H1 (cell line): ENCODE data around the gene DRAXIN. TPM values are rescaled to one million over a fixed set of nuclear protein-coding genes. Genes with fewer than 3 reads are reported as not detected.

Experiments used
- CTCF ChIA-PET: fragments of 300-600 bp; sonication (Branson Sonifier 250); formaldehyde crosslinking; loops from one replicate; lab custom pipeline; 2021; ENCODE audit not compliant: partially characterized antibody; lab: Charles Lee
- POLR2A ChIA-PET: fragments of 300-600 bp; sonication (Branson Sonifier 250); formaldehyde crosslinking; loops from one replicate; lab custom pipeline; 2021; ENCODE audit warnings: inconsistent platforms; ENCODE audit not compliant: partially characterized antibody; lab: Charles Lee
- DNase-seq, 2 experiments: peaks; one replicate each; pipeline versions ENCODE4 v3.0.0 to v3.0.0-alpha.2; 2010 to 2022; ENCODE audit warnings: low spot score in 2 of 2, low read depth in 1 of 2, mixed read lengths in 1 of 2
- FAIRE-seq: peaks from 2 replicates; lab custom pipeline; 2011; peaks lifted over from hg19 to GRCh38; lab: Jason Lieb, UNC
- H2AFZ ChIP-seq: 2 replicates; pipeline ENCODE4 v1.8.1; 2012; ENCODE audit warnings: low read length, inconsistent platforms
- H2AK5ac ChIP-seq: 2 replicates; pipeline ENCODE4 v1.6.1; 2013; ENCODE audit warnings: low read depth, low read length
- H2BK120ac ChIP-seq: replicated peaks from 2 replicates; pipeline ENCODE3; 2013; ENCODE audit warnings: low read depth, low read length, inconsistent platforms
- H2BK12ac ChIP-seq: 2 replicates; pipeline ENCODE4 v1.6.1; 2013; ENCODE audit warnings: low read depth, low read length
- H2BK15ac ChIP-seq: 2 replicates; pipeline ENCODE4 v1.6.1; 2013; ENCODE audit warnings: low read length
- H2BK20ac ChIP-seq: 2 replicates; pipeline ENCODE4 v1.6.1; 2013; ENCODE audit warnings: low read length
- H2BK5ac ChIP-seq: 2 replicates; pipeline ENCODE4 v1.6.1; 2013; ENCODE audit warnings: low read depth, low read length
- H3K14ac ChIP-seq: 2 replicates; pipeline ENCODE4 v1.6.1; 2013; ENCODE audit warnings: inconsistent platforms; ENCODE audit not compliant: insufficient read length
- H3K18ac ChIP-seq: 2 replicates; pipeline ENCODE4 v1.6.1; 2013; ENCODE audit warnings: low read length; ENCODE audit errors: extremely low read depth
- H3K23ac ChIP-seq: 2 replicates; pipeline ENCODE4 v1.6.1; 2013; ENCODE audit warnings: inconsistent platforms; ENCODE audit not compliant: insufficient read length
- H3K23me2 ChIP-seq: 2 replicates; pipeline ENCODE4 v1.6.1; 2013; ENCODE audit warnings: low read depth, low read length
- H3K27ac ChIP-seq: 2 replicates; pipeline ENCODE4 v1.6.1; 2011; ENCODE audit warnings: low read depth, low read length, inconsistent platforms
- H3K27me3 ChIP-seq, 4 experiments: replicated peaks in 1 of 4; 1 replicate in 1 of 4; 2 replicates in 3 of 4; pipeline versions ENCODE4 v1.6.1 to v1.8.1; 2011 to 2013; ENCODE audit warnings: low read length in 3 of 4, mild to moderate bottlenecking in 3 of 4, inconsistent platforms in 2 of 4, mixed read lengths in 2 of 4, moderate library complexity in 1 of 4; ENCODE audit not compliant: control insufficient read depth in 3 of 4, insufficient read depth in 3 of 4; ENCODE audit errors: extremely low read depth in 1 of 4
- H3K36me3 ChIP-seq, 4 experiments: 2 replicates each; pipeline versions ENCODE4 v1.6.1 to v1.8.1; 2011 to 2013; ENCODE audit warnings: mild to moderate bottlenecking in 4 of 4, low read length in 3 of 4, moderate library complexity in 2 of 4, control low read depth in 1 of 4, inconsistent platforms in 1 of 4; ENCODE audit not compliant: insufficient read depth in 4 of 4, control insufficient read depth in 2 of 4
- H3K4ac ChIP-seq: replicated peaks from 2 replicates; pipeline ENCODE3; 2013; ENCODE audit warnings: low read length, low read depth, mixed read lengths, inconsistent platforms; ENCODE audit not compliant: insufficient read length
- H3K4me1 ChIP-seq, 4 experiments: replicated peaks in 1 of 4; 1 replicate in 1 of 4; 2 replicates in 3 of 4; pipeline versions ENCODE4 v1.6.1 to v1.8.1; 2011 to 2013; ENCODE audit warnings: low read length in 3 of 4, inconsistent platforms in 2 of 4, mixed read lengths in 1 of 4; ENCODE audit not compliant: insufficient read depth in 4 of 4, control insufficient read depth in 3 of 4
- H3K4me2 ChIP-seq, 2 experiments: 2 replicates each; pipeline versions ENCODE4 v1.6.1 to v1.8.1; 2011 to 2013; ENCODE audit warnings: low read depth in 2 of 2, low read length in 2 of 2, control low read depth in 1 of 2, inconsistent platforms in 1 of 2, mild to moderate bottlenecking in 1 of 2; ENCODE audit not compliant: insufficient read depth in 1 of 2
- H3K4me3 ChIP-seq, 4 experiments: fragments of 200-600, 300-600 bp in 1 of 4; sonication (generic), shearing (Covaris generic), sonication (Bioruptor Twin) in 1 of 4; 2 replicates each; pipeline versions ENCODE4 v1.5.1 to v1.8.1; 2011 to 2016; ENCODE audit warnings: low read length in 4 of 4, low read depth in 3 of 4, control low read depth in 2 of 4, inconsistent platforms in 2 of 4, mild to moderate bottlenecking in 2 of 4, mixed read lengths in 1 of 4, moderate library complexity in 1 of 4; ENCODE audit not compliant: insufficient read depth in 2 of 4; ENCODE audit errors: extremely low read depth in 1 of 4
- H3K56ac ChIP-seq: replicated peaks from 2 replicates; pipeline ENCODE3; 2013; ENCODE audit warnings: low read depth, mild to moderate bottlenecking, mixed read lengths, low read length, inconsistent platforms; ENCODE audit not compliant: insufficient read length
- H3K79me1 ChIP-seq: 2 replicates; pipeline ENCODE4 v1.6.1; 2013; ENCODE audit warnings: low read depth, low read length, control low read depth
- H3K79me2 ChIP-seq, 2 experiments: 2 replicates each; pipeline versions ENCODE4 v1.6.1 to v1.8.1; 2012 to 2013; ENCODE audit warnings: low read length in 2 of 2, mild to moderate bottlenecking in 2 of 2, inconsistent platforms in 1 of 2; ENCODE audit not compliant: insufficient read depth in 2 of 2, control insufficient read depth in 1 of 2
- H3K9ac ChIP-seq, 4 experiments: replicated peaks in 1 of 4; 1 replicate in 1 of 4; 2 replicates in 3 of 4; pipeline versions ENCODE4 v1.6.1 to v1.8.1; 2011 to 2013; ENCODE audit warnings: low read depth in 3 of 4, low read length in 3 of 4, control low read depth in 2 of 4, mild to moderate bottlenecking in 2 of 4, moderate library complexity in 2 of 4, inconsistent platforms in 1 of 4; ENCODE audit errors: extremely low read depth in 1 of 4
- H3K9me3 ChIP-seq, 2 experiments: 2 replicates each; pipeline versions ENCODE4 v1.6.1 to v1.8.1; 2012 to 2013; ENCODE audit warnings: mild to moderate bottlenecking in 2 of 2, moderate library complexity in 2 of 2, control low read depth in 1 of 2, inconsistent platforms in 1 of 2, low read depth in 1 of 2, low read length in 1 of 2, mixed read lengths in 1 of 2; ENCODE audit not compliant: insufficient read depth in 2 of 2
- H4K20me1 ChIP-seq, 2 experiments: replicated peaks in 1 of 2; 2 replicates each; pipeline versions ENCODE3 to v1.8.1; 2011 to 2013; ENCODE audit warnings: inconsistent platforms in 2 of 2, low read length in 2 of 2, mild to moderate bottlenecking in 1 of 2; ENCODE audit not compliant: insufficient read depth in 2 of 2, control insufficient read depth in 1 of 2
- H4K5ac ChIP-seq: 2 replicates; pipeline ENCODE4 v1.6.1; 2013; ENCODE audit warnings: low read length, low read depth, mixed read lengths, inconsistent platforms; ENCODE audit not compliant: insufficient read length
- H4K8ac ChIP-seq: 2 replicates; pipeline ENCODE4 v1.8.0; 2013; ENCODE audit warnings: mild to moderate bottlenecking, moderate library complexity, low read length, inconsistent platforms; ENCODE audit not compliant: insufficient read depth; ENCODE audit errors: extremely low read depth
- H4K91ac ChIP-seq: replicated peaks from 2 replicates; pipeline ENCODE3; 2013; ENCODE audit warnings: low read length, mixed read lengths, inconsistent platforms; ENCODE audit not compliant: insufficient read length
- CEBPB ChIP-seq: IDR thresholded peaks from 2 replicates; pipeline ENCODE4 v1.6.1; 2012; ENCODE audit warnings: low read depth, low read length
- CHD2 ChIP-seq: IDR thresholded peaks from 2 replicates; pipeline ENCODE4 v1.6.1; 2012; ENCODE audit warnings: low read length, improper control_type of control experiment
- EGR1 ChIP-seq: IDR thresholded peaks from 2 replicates; pipeline ENCODE4 v1.6.1; 2011; ENCODE audit warnings: low read depth, low read length, borderline replicate concordance
- EP300 ChIP-seq, 2 experiments: IDR thresholded peaks; 1 replicate in 1 of 2; 2 replicates in 1 of 2; pipeline ENCODE4 v1.6.1; 2011 to 2012; ENCODE audit warnings: low read depth in 2 of 2, low read length in 2 of 2, mild to moderate bottlenecking in 2 of 2, borderline replicate concordance in 1 of 2, inconsistent platforms in 1 of 2, moderate library complexity in 1 of 2
- GABPA ChIP-seq: IDR thresholded peaks from 2 replicates; pipeline ENCODE4 v1.6.1; 2011; ENCODE audit warnings: mild to moderate bottlenecking, low read length, moderate library complexity, borderline replicate concordance; ENCODE audit not compliant: insufficient read depth
- KDM5A ChIP-seq: fragments of 200-600 bp; IDR thresholded peaks from 2 replicates; pipeline ENCODE4 v1.7.1; 2012; ENCODE audit warnings: mild to moderate bottlenecking, low read length, inconsistent platforms, mixed read lengths
- SP2 ChIP-seq: IDR thresholded peaks from 2 replicates; pipeline ENCODE4 v1.6.1; 2012; ENCODE audit warnings: mild to moderate bottlenecking, low read length, inconsistent platforms
- SRF ChIP-seq: IDR thresholded peaks from 2 replicates; pipeline ENCODE4 v1.6.1; 2011; ENCODE audit warnings: mild to moderate bottlenecking, low read depth, low read length, moderate library complexity
- TCF12 ChIP-seq: IDR thresholded peaks from 2 replicates; pipeline ENCODE4 v1.6.1; 2011; ENCODE audit warnings: low read depth, mild to moderate bottlenecking, low read length
- ZNF274 ChIP-seq: IDR thresholded peaks from 2 replicates; pipeline ENCODE4 v1.7.0; 2012; ENCODE audit warnings: low read length, borderline replicate concordance; ENCODE audit errors: extremely low read depth
- WGBS, 2 experiments: shearing (Covaris generic) in 1 of 2; methylation state at CpG; one replicate each; pipeline versions ENCODE4 v1.1.6 to v1.1.7; 2013 to 2015; ENCODE audit warnings: low lambda C conversion rate in 2 of 2, mixed read lengths in 2 of 2, inconsistent platforms in 1 of 2, low coverage in 1 of 2, missing lambda C conversion rate in 1 of 2; ENCODE audit not compliant: insufficient replicate concordance in 2 of 2, insufficient coverage in 1 of 2, insufficient read length in 1 of 2; ENCODE audit errors: extremely low coverage in 1 of 2, missing lambda C conversion rate in 1 of 2; 5-methylcytosine and 5-hydroxymethylcytosine counted together
- polyA plus RNA-seq, 7 experiments: library from polyadenylated mRNA; depleted of rRNA in 3 of 7; stranded (reverse) in 5 of 7; unstranded in 2 of 7; fragments of >200 nt in 5 of 7; fragments of 200-250 nt in 2 of 7; gene quantifications; 1 replicate in 5 of 7; 2 replicates in 1 of 7; 4 replicates in 1 of 7; pipeline versions ENCODE4 v1.2.1 to v1.2.3, GENCODE V29; 2011 to 2013; ENCODE audit warnings: missing spikeins in 2 of 7, mixed read lengths in 2 of 7
- total RNA-seq: library from RNA; stranded (reverse); fragmentation: NEBNext Ultra II Directional; extraction: Animal tissue kit (Norgen Biotek cat#: 25700); gene quantifications from 2 replicates; pipeline ENCODE4 v1.2.1, GENCODE V29; 2021
- TF ChIP-seq, protein P1 (sequence below): IDR thresholded peaks from 2 replicates; pipeline ENCODE4 v1.6.1; 2012; ENCODE audit warnings: inconsistent platforms

The DRAXIN gene
- total and polyA plus RNA-seq, 2 of the 8 experiments (the other 6 are each of a cell fraction or from before 2014, with no cell fraction given) = 4.6 to 17.6 TPM

- no peak overlapping the region for H3K9ac ChIP-seq
- peak overlapping the region in 1 of 2 experiments; percentile 64; a peak in 3 of 4 replicates for H3K4me2 ChIP-seq
- peak overlapping the region in 2 of 4 experiments; percentile 10 to 43; a peak in 2 of 8 replicates for H3K4me3 ChIP-seq
- H2BK5ac ChIP-seq = 0 out of 2 replicates have a peak overlapping the region, but pooled peaks have one; percentile 39
- no peak overlapping the region for H2BK120ac ChIP-seq
- 85% methylated on average over 18 of the region's 21 CpGs; no CpG with 5 or more reads in 1 of the 2 experiments for WGBS, 2 experiments
- peaks cover 3 to 15% of the 10 kb centered on the region in 2 experiments for H4K20me1 ChIP-seq
- peaks cover 0 to 7% of the 10 kb centered on the region in 2 experiments; a peak in 1 of 4 replicates for H3K79me2 ChIP-seq
- peak overlapping the region; percentile 68; the same call in 1 of the 2 replicates for H2BK12ac ChIP-seq
- no peak overlapping the region for H3K23ac ChIP-seq
- ChIA-PET CTCF (interaction anchor here (0.6 to 3.4 kb wide), 18 partner anchors 8 to 588 kb away, joined by 3 to 14 read pairs (median 4); partner anchors contain the start of genes FBXO6 and MAD2L2), POLR2A (interaction anchor here (0.8 to 3.1 kb wide), 11 partner anchors 8 to 78 kb away, joined by 3 to 14 read pairs (median 3); partner anchors contain the start of gene FBXO6)
- peaks cover 7% of the 10 kb centered on the region; the same call in 1 of the 2 replicates for H3K23me2 ChIP-seq
- no peak overlapping the region for H2AFZ ChIP-seq
- H3K4ac ChIP-seq = no peak overlapping the region
- no peak overlapping the region for H4K8ac ChIP-seq
- H3K79me1 ChIP-seq = peaks cover 3% of the 10 kb centered on the region
- peak in 1 of 2 experiments; percentile 54 for DNase-seq
- FAIRE-seq = no peak
- no peak overlapping the region for H3K18ac ChIP-seq
- no peak overlapping the region; the same call in 1 of the 2 replicates for H2AK5ac ChIP-seq
- H2BK20ac ChIP-seq = no peak overlapping the region
- no peaks in the 10 kb centered on the region; a peak in 1 of 8 replicates for H3K36me3 ChIP-seq
- peaks cover 6 to 35% (median 29%) of the 10 kb centered on the region in 4 experiments for H3K4me1 ChIP-seq
- H3K27ac ChIP-seq = no peak overlapping the region
- H2BK15ac ChIP-seq = peak overlapping the region; percentile 20; the same call in 1 of the 2 replicates
- H3K56ac ChIP-seq = no peak overlapping the region
- no peak overlapping the region for H4K5ac ChIP-seq
- no peaks in the 10 kb centered on the region for H3K9me3 ChIP-seq
- no peak overlapping the region for H4K91ac ChIP-seq
- peaks cover 0 to 4% (median 2%) of the 10 kb centered on the region in 4 experiments; a peak in 2 of 7 replicates for H3K27me3 ChIP-seq
- no peak overlapping the region for H3K14ac ChIP-seq
- TF ChIP-seq EP300 (IDR thresholded peaks at IDR 0.05; ENCODE audit: borderline replicate concordance in 1 of 2, low read depth in 2 of 2, low read length in 2 of 2) (no peak), GABPA (no peak), KDM5A (no peak), TCF12 (no peak), CEBPB (no peak), EGR1 (no peak), SP2 (no peak), ZNF274 (no peak), CHD2 (no peak), SRF (no peak)
- TF ChIP-seq, protein P1, sequence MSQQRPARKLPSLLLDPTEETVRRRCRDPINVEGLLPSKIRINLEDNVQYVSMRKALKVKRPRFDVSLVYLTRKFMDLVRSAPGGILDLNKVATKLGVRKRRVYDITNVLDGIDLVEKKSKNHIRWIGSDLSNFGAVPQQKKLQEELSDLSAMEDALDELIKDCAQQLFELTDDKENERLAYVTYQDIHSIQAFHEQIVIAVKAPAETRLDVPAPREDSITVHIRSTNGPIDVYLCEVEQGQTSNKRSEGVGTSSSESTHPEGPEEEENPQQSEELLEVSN = no peak
Measured at GRCh38 chr1:11649624-11650330, 41.7 kb upstream of the DRAXIN start.
